SK-N-SH (cell line): ENCODE results near the gene RMND1. TPM values are rescaled to one million over a fixed set of nuclear protein-coding genes. Genes with fewer than 3 reads are reported as not detected.

Source experiments
- CTCF ChIA-PET: fragments of 300-600, 350-600 bp; formaldehyde crosslinking; extraction: SDS; loops from one replicate; lab custom pipeline; 2021; lab: Yijun Ruan, JAX
- POLR2A ChIA-PET: fragments of 350-600 bp; sonication (Branson Sonifier 250); formaldehyde crosslinking; extraction: SDS; loops from one replicate; lab custom pipeline; 2020; ENCODE audit warnings: antibody characterized with exemption, inconsistent platforms; lab: Yijun Ruan, JAX
- DNase-seq: peaks from one replicate; pipeline ENCODE4 v3.0.0; 2012
- H2AFZ ChIP-seq: fragments of 200-600 bp; sonication (generic); 2 replicates; pipeline ENCODE4 v1.8.1; 2016; ENCODE audit warnings: antibody characterized with exemption, mild to moderate bottlenecking, low read depth
- H3F3A ChIP-seq: fragments of 200-600 bp; sonication (generic); replicated peaks from 2 replicates; pipeline ENCODE3; 2016; ENCODE audit warnings: antibody characterized with exemption, mild to moderate bottlenecking; ENCODE audit not compliant: insufficient read depth
- H3K27ac ChIP-seq, 2 experiments: fragments of 200-500 bp in 1 of 2; fragments of 200-600 bp in 1 of 2; sonication (Bioruptor generic) in 1 of 2; sonication (generic), shearing (Covaris generic) in 1 of 2; 2 replicates each; pipeline versions ENCODE4 v1.5.1 to v1.6.1; 2014 to 2016; ENCODE audit warnings: low read depth in 2 of 2, inconsistent platforms in 1 of 2, low read length in 1 of 2, mild to moderate bottlenecking in 1 of 2, mixed read lengths in 1 of 2
- H3K27me3 ChIP-seq: fragments of 200-600 bp; sonication (generic), shearing (Covaris generic); 2 replicates; pipeline ENCODE4 v1.6.1; 2016; ENCODE audit warnings: mixed run types; ENCODE audit not compliant: insufficient read depth
- H3K36me3 ChIP-seq, 2 experiments: fragments of 200-500 bp in 1 of 2; fragments of 200-600 bp in 1 of 2; sonication (Bioruptor generic) in 1 of 2; sonication (generic) in 1 of 2; replicated peaks in 1 of 2; 2 replicates each; pipeline versions ENCODE3 to v1.5.1; 2014 to 2016; ENCODE audit warnings: low read length in 1 of 2, mild to moderate bottlenecking in 1 of 2; ENCODE audit not compliant: insufficient read depth in 2 of 2, control insufficient read depth in 1 of 2
- H3K4me1 ChIP-seq, 2 experiments: fragments of 200-500 bp in 1 of 2; fragments of 200-600 bp in 1 of 2; sonication (Bioruptor generic) in 1 of 2; sonication (generic), shearing (Covaris generic) in 1 of 2; 2 replicates each; pipeline versions ENCODE4 v1.5.1 to v1.6.1; 2014 to 2016; ENCODE audit warnings: low read depth in 1 of 2, low read length in 1 of 2, mixed run types in 1 of 2; ENCODE audit not compliant: insufficient read depth in 2 of 2, control insufficient read depth in 1 of 2
- H3K4me2 ChIP-seq: fragments of 200-600 bp; sonication (generic), shearing (Covaris generic); 2 replicates; pipeline ENCODE4 v1.6.1; 2017; ENCODE audit warnings: mixed run types
- H3K4me3 ChIP-seq, 2 experiments: fragments of 200-500 bp in 1 of 2; fragments of 200-600 bp in 1 of 2; sonication (Bioruptor generic) in 1 of 2; sonication (generic), shearing (Covaris generic) in 1 of 2; 2 replicates each; pipeline versions ENCODE4 v1.5.1 to v1.8.1; 2014 to 2016; ENCODE audit warnings: low read depth in 2 of 2, inconsistent platforms in 1 of 2, low read length in 1 of 2, mild to moderate bottlenecking in 1 of 2, mixed read lengths in 1 of 2, moderate library complexity in 1 of 2
- H3K79me2 ChIP-seq: fragments of 200-600 bp; sonication (generic); 2 replicates; pipeline ENCODE4 v1.8.1; 2017; ENCODE audit warnings: mild to moderate bottlenecking; ENCODE audit not compliant: insufficient read depth
- H3K9ac ChIP-seq: fragments of 200-600 bp; sonication (generic); 2 replicates; pipeline ENCODE4 v1.6.1; 2017; ENCODE audit warnings: mixed run types
- H3K9me2 ChIP-seq: fragments of 200-600 bp; sonication (generic); 2 replicates; pipeline ENCODE4 v1.6.1; 2017; ENCODE audit warnings: mixed run types
- H3K9me3 ChIP-seq: fragments of 200-600 bp; sonication (generic); 2 replicates; pipeline ENCODE4 v1.6.1; 2017; ENCODE audit warnings: mixed run types, mild to moderate bottlenecking, moderate library complexity
- H4K20me1 ChIP-seq: fragments of 200-600 bp; sonication (generic); 2 replicates; pipeline ENCODE4 v1.6.1; 2017; ENCODE audit warnings: mild to moderate bottlenecking, mixed run types; ENCODE audit not compliant: insufficient read depth
- CHD2 ChIP-seq: fragments of 150-350 bp; IDR thresholded peaks from 2 replicates; pipeline ENCODE4 v1.6.1; 2018; ENCODE audit warnings: low read length; ENCODE audit not compliant: partially characterized antibody
- EP300 ChIP-seq, 2 experiments: IDR thresholded peaks; 2 replicates each; pipeline versions ENCODE4 v1.4.0 to v1.6.1; 2012; ENCODE audit warnings: borderline replicate concordance in 1 of 2, low read depth in 1 of 2, low read length in 1 of 2
- FOSL2 ChIP-seq: IDR thresholded peaks from 2 replicates; pipeline ENCODE4 v1.4.0; 2012; ENCODE audit warnings: low read depth, mild to moderate bottlenecking, moderate library complexity, borderline replicate concordance
- IRF3 ChIP-seq: fragments of 150-350 bp; IDR thresholded peaks from 2 replicates; pipeline ENCODE4 v1.6.1; 2016; ENCODE audit warnings: mild to moderate bottlenecking, low read depth, low read length
- MAX ChIP-seq: IDR thresholded peaks from 2 replicates; pipeline ENCODE4 v1.4.0; 2012; ENCODE audit warnings: low read depth
- MXI1 ChIP-seq: IDR thresholded peaks from 2 replicates; pipeline ENCODE4 v1.6.1; 2012; ENCODE audit warnings: mild to moderate bottlenecking, low read depth, low read length, improper control_type of control experiment
- NRF1 ChIP-seq: IDR thresholded peaks from 2 replicates; pipeline ENCODE4 v1.6.1; 2012; ENCODE audit warnings: low read depth, mild to moderate bottlenecking, low read length
- PBX3 ChIP-seq: IDR thresholded peaks from 2 replicates; pipeline ENCODE4; 2012
- RCOR1 ChIP-seq: fragments of 150-350 bp; IDR thresholded peaks from 2 replicates; pipeline ENCODE4 v1.6.1; 2017; ENCODE audit warnings: antibody characterized with exemption, low read length
- RXRA ChIP-seq: IDR thresholded peaks from 2 replicates; pipeline ENCODE4 v1.4.0; 2012; ENCODE audit warnings: low read depth, mild to moderate bottlenecking, borderline replicate concordance
- SIN3A ChIP-seq: IDR thresholded peaks from 2 replicates; pipeline ENCODE4 v1.6.1; 2012; ENCODE audit warnings: low read depth, mild to moderate bottlenecking, low read length, moderate library complexity, borderline replicate concordance
- TAF1 ChIP-seq: IDR thresholded peaks from 2 replicates; pipeline ENCODE4 v1.6.1; 2012; ENCODE audit warnings: low read depth, mild to moderate bottlenecking, low read length, moderate library complexity, borderline replicate concordance
- WGBS: methylation state at CpG from one replicate; pipeline ENCODE4 v1.1.6; 2017; ENCODE audit warnings: low lambda C conversion rate; 5-methylcytosine and 5-hydroxymethylcytosine counted together
- polyA plus RNA-seq, 3 experiments: library from polyadenylated mRNA; depleted of rRNA; stranded (reverse); fragments of >200 nt; gene quantifications; 2 replicates each; pipeline ENCODE4 v1.2.3, GENCODE V29; 2012

The RMND1 gene
- polyA plus RNA-seq, 1 of the 3 experiments (the other 2 are of a cell fraction) = 14.8 TPM

DNA sequence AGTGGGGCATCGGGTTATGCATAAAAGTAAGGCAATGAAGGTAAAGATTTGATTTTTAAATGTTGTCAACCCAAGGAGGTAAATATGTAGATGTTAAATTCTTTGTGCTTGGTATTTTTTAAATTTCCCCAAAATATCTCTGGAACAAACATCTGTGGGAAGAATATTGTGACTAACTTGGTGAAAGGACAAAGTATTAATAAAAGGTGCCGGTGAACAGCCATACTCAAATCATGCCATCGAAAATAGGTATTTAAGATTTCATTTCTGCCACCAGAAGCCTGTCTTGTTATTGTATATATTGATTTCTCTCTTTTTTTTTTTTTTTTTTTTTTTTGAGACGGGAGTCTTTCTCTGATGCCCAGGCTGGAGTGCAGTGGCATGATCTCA lies 48.0 kb downstream of the RMND1 start:
- peaks cover 90% of the 10 kb centered on the region for H4K20me1 ChIP-seq
- peaks cover 36 to 64% of the 10 kb centered on the region in 2 experiments for H3K36me3 ChIP-seq
- H3F3A ChIP-seq = peaks cover 56% of the 10 kb centered on the region
- CTCF ChIA-PET = interaction anchor here (0.7 kb wide), 1 partner anchor 803 kb away, joined by 3 read pairs; no protein-coding TSS in a partner anchor
- no peaks in the 10 kb centered on the region for H3K9me2 ChIP-seq
- TF ChIP-seq MAX = no peak
- TF ChIP-seq, all 33 proteins: peak for 0
- no peak overlapping the region for H2AFZ ChIP-seq
- H3K27me3 ChIP-seq = no peaks in the 10 kb centered on the region
- no peak for DNase-seq
- no peaks in the 10 kb centered on the region for H3K9me3 ChIP-seq
- no peak overlapping the region for H3K27ac ChIP-seq
- H3K4me1 ChIP-seq = peaks cover 0 to 7% of the 10 kb centered on the region in 2 experiments; a peak in 1 of 4 replicates
- no peak overlapping the region for H3K4me2 ChIP-seq
- WGBS = 90% methylated on average over 4 of the region's 4 CpGs
- POLR2A ChIA-PET = interaction anchor here (0.6 kb wide), 1 partner anchor 13 kb away, joined by 3 read pairs; no protein-coding TSS in a partner anchor
- no peak overlapping the region for H3K9ac ChIP-seq
- H3K4me3 ChIP-seq = no peak overlapping the region
- H3K79me2 ChIP-seq = peaks cover 99% of the 10 kb centered on the region

GRCh38 chr6:151402228-151402627 lies 49.7 kb downstream of the RMND1 start:
- no peak overlapping the region for H3K4me3 ChIP-seq
- no peak overlapping the region for H3K4me2 ChIP-seq
- no peak overlapping the region for H3K27ac ChIP-seq
- H3K9ac ChIP-seq = no peak overlapping the region
- peaks cover 0 to 7% of the 10 kb centered on the region in 2 experiments; a peak in 2 of 4 replicates for H3K4me1 ChIP-seq
- no peaks in the 10 kb centered on the region for H3K9me2 ChIP-seq
- no peak for TF ChIP-seq PBX3
- no peak for TF ChIP-seq TAF1
- no peak for TF ChIP-seq RCOR1
- TF ChIP-seq CHD2 = no peak
- no peak overlapping the region for H2AFZ ChIP-seq
- no peaks in the 10 kb centered on the region for H3K9me3 ChIP-seq
- H3K36me3 ChIP-seq = peaks cover 40 to 59% of the 10 kb centered on the region in 2 experiments
- ChIA-PET POLR2A (no interaction called here), CTCF (interaction anchor here (1.0 kb wide), 1 partner anchor 9 kb away, joined by 3 read pairs; no protein-coding TSS in a partner anchor)
- 95% methylated on average over 1 of the region's 1 CpG for WGBS
- no peak for DNase-seq
- peaks cover 55% of the 10 kb centered on the region for H3F3A ChIP-seq
- peaks cover 98% of the 10 kb centered on the region for H4K20me1 ChIP-seq
- H3K79me2 ChIP-seq = peaks cover 100% of the 10 kb centered on the region
- no peaks in the 10 kb centered on the region for H3K27me3 ChIP-seq

DNA sequence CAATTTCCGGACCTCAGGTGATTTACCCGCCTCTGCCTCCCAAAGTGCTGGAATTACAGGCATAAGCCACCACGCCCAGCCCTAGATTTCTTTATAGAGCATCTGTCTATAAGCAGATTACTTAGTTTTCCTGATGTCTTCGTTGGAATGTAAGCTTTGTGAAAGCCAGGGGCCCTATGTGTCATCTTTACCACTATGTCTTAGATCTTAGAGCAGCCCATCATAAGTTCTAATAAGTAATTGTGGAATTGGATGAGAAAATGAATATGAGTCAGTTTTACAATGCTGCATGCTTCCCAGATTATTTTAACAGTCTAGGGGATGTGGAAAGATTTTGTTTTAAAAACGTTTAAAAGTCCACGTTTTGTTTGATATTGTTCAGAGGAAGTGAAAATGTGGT lies 51.5 kb downstream of the RMND1 start:
- H3K9me2 ChIP-seq = no peaks in the 10 kb centered on the region
- peaks cover 36 to 57% of the 10 kb centered on the region in 2 experiments for H3K36me3 ChIP-seq
- H3K4me1 ChIP-seq = peaks cover under 1 to 7% of the 10 kb centered on the region in 2 experiments; a peak in 2 of 4 replicates
- peaks cover 48% of the 10 kb centered on the region for H3F3A ChIP-seq
- DNase-seq = no peak
- no peak overlapping the region for H3K4me3 ChIP-seq
- no peaks in the 10 kb centered on the region for H3K9me3 ChIP-seq
- ChIA-PET POLR2A (no interaction called here), CTCF (interaction anchor here (1.3 kb wide), 1 partner anchor 509 kb away, joined by 4 read pairs; no protein-coding TSS in a partner anchor)
- peaks cover 100% of the 10 kb centered on the region for H3K79me2 ChIP-seq
- H2AFZ ChIP-seq = no peak overlapping the region
- H4K20me1 ChIP-seq = peaks cover 98% of the 10 kb centered on the region
- WGBS = 73% methylated on average over 6 of the region's 6 CpGs
- H3K9ac ChIP-seq = no peak overlapping the region
- no peaks in the 10 kb centered on the region for H3K27me3 ChIP-seq
- no peak overlapping the region for H3K4me2 ChIP-seq
- H3K27ac ChIP-seq = peak overlapping the region in 1 of 2 experiments; percentile 59; a peak in 2 of 4 replicates
- TF ChIP-seq IRF3 = no peak
- no peak for TF ChIP-seq SIN3A
- TF ChIP-seq RXRA = no peak
- no peak for TF ChIP-seq FOSL2
- no peak for TF ChIP-seq MXI1
- no peak for TF ChIP-seq NRF1
- TF ChIP-seq CHD2 = no peak
- no peak for TF ChIP-seq EP300 (IDR thresholded peaks at IDR 0.05; ENCODE audit: borderline replicate concordance in 1 of 2, low read depth in 1 of 2, low read length in 1 of 2)
